Measurements from ENCODE around the gene SLIT3. TPM values are rescaled to one million over a fixed set of nuclear protein-coding genes. Genes with fewer than 3 reads are reported as not detected.

SLIT3 gene
- total RNA-seq, 4 donors from 2014 or later, result 46.3 to 89.0 (median 68.0) TPM

- TF ChIP-seq, protein P1, sequence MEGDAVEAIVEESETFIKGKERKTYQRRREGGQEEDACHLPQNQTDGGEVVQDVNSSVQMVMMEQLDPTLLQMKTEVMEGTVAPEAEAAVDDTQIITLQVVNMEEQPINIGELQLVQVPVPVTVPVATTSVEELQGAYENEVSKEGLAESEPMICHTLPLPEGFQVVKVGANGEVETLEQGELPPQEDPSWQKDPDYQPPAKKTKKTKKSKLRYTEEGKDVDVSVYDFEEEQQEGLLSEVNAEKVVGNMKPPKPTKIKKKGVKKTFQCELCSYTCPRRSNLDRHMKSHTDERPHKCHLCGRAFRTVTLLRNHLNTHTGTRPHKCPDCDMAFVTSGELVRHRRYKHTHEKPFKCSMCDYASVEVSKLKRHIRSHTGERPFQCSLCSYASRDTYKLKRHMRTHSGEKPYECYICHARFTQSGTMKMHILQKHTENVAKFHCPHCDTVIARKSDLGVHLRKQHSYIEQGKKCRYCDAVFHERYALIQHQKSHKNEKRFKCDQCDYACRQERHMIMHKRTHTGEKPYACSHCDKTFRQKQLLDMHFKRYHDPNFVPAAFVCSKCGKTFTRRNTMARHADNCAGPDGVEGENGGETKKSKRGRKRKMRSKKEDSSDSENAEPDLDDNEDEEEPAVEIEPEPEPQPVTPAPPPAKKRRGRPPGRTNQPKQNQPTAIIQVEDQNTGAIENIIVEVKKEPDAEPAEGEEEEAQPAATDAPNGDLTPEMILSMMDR (IDR thresholded peaks at IDR 0.05), result no peak
- DNase-seq (ENCODE audit: low spot score) (no peak), ATAC-seq (ENCODE audit: low FRiP score) (no peak)
Measured at GRCh38 chr5:168796593-168797580, 504.1 kb downstream of the SLIT3 start.

DNA sequence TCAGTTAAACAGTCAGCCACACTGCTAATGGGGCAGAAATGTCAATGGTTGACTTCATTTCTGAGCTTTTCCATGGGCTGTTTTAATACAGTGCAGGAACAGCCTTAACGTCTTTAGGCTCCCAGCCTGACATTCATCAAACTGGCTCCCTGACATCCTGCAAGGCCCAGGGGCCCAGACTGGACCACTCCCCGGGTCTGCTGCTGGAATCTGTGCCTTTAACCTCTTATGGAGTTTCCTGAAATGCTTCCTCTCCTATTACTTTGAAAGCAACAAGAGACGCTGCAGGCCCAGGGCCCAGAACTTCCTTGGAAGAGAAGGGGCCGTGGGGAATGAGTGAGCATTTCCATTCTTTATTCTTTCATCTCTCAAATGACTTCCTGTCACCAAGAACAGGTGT lies 504.9 kb downstream of the SLIT3 start:
- no peak for DNase-seq (ENCODE audit: low spot score)
- TF ChIP-seq, protein P1 (IDR thresholded peaks at IDR 0.05), result no peak
- ATAC-seq (ENCODE audit: low FRiP score), result no peak

- DNase-seq (ENCODE audit: low spot score) (no peak), ATAC-seq (ENCODE audit: low FRiP score) (peak; percentile 72)
- TF ChIP-seq, protein P1 (IDR thresholded peaks at IDR 0.05), result no peak
Measured at GRCh38 chr5:168793841-168794837, 506.8 kb downstream of the SLIT3 start.

- DNase-seq (ENCODE audit: low spot score) (no peak), ATAC-seq (ENCODE audit: low FRiP score) (no peak)
- TF ChIP-seq, protein P1 (IDR thresholded peaks at IDR 0.05), result no peak
Measured at GRCh38 chr5:168792678-168793077, 508.3 kb downstream of the SLIT3 start.

GRCh38 chr5:168790671-168791250 lies 510.2 kb downstream of the SLIT3 start:
- DNase-seq (ENCODE audit: low spot score), result no peak
- ATAC-seq (ENCODE audit: low FRiP score), result no peak
- TF ChIP-seq, protein P1 (IDR thresholded peaks at IDR 0.05), result no peak

- ATAC-seq (ENCODE audit: low FRiP score) (no peak), DNase-seq (ENCODE audit: low spot score) (no peak)
- TF ChIP-seq, protein P1 (IDR thresholded peaks at IDR 0.05), result no peak
Measured at GRCh38 chr5:168790002-168790635, 510.8 kb downstream of the SLIT3 start.

All from omental fat pad (tissue), 4 donors.